ENCODE results near the gene LDLRAD4.

DNA sequence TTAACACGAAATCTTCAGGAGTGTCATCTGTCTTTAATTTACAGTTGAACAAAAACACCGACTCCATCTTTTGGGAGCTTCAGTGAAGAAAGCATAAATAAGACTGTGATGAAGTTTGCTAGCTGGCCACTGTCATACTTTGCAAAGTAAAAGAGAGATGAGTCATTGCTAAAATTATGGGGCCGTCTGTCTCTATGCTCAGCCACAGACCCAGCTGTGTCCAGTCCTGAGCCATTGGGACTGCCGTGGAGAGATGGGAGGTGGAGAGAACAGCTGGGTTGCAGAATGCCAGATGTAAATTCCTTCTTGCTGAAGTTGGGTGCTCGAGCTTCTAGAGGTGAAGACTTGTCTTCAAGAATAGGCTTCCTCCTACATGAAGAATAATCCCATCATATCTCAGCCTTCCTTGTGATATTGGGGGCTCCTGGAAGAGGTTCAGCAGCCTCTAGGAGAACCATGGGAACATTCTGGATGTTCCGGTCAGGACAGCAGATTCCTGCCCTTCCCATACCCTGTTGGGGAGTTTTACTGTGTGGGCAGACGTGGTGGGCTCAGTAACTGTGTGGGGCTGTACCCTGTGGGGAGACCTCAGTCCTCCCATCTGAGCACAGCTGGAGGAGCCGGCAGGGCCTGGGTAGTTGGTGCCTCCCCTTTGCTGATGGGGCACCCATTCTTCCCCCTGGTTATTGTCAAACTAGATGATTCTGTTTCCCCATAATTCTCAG is 71.1 kb downstream of the LDLRAD4 start:
- TF ChIP-seq CTCF (IDR thresholded peaks at IDR 0.05; ENCODE audit: insufficient read depth, low read length, poor library complexity, severe bottlenecking) = no peak
- TF ChIP-seq EZH2phosphoT487 (conservative IDR thresholded peaks at IDR 0.05; ENCODE audit: low read length) = no peak

Measured in SU-DHL-6 (cell line).